Endothelial cell of umbilical vein (primary cell): Measurements from ENCODE around the gene SMARCC1. TPM values are rescaled to one million over a fixed set of nuclear protein-coding genes. Genes with fewer than 3 reads are reported as not detected.

Experiments
- BruUV-seq: library from RNA; stranded (reverse); fragments of 400-500 nt; replicated peaks from 2 replicates; lab custom pipeline; 2021; lab: Mats Ljungman, UMichigan
- CTCF ChIA-PET: fragments of 300-600, 350-600 bp; sonication (Branson Sonifier 250); formaldehyde crosslinking; loops from one replicate; lab custom pipeline; 2021; ENCODE audit warnings: antibody characterized with exemption, inconsistent platforms; lab: Charles Lee
- POLR2A ChIA-PET: fragments of 300-600, 350-600 bp; sonication (Branson Sonifier 250); formaldehyde crosslinking; loops from one replicate; lab custom pipeline; 2021; ENCODE audit warnings: antibody characterized with exemption, inconsistent platforms; lab: Charles Lee
- DNase-seq: peaks from one replicate; pipeline ENCODE4 v3.0.0-alpha.2; 2011; ENCODE audit warnings: low read depth, low spot score
- FAIRE-seq: peaks from 2 replicates; lab custom pipeline; 2011; peaks lifted over from hg19 to GRCh38; lab: Jason Lieb, UNC
- H2AFZ ChIP-seq: 2 replicates; pipeline ENCODE4 v1.6.0; 2012; ENCODE audit warnings: low read depth, low read length, control low read depth, inconsistent platforms
- H3K27ac ChIP-seq: 2 replicates; pipeline ENCODE4 v1.5.1; 2011; ENCODE audit warnings: low read depth, mild to moderate bottlenecking, control low read depth, low read length, moderate library complexity; ENCODE audit not compliant: insufficient read depth
- H3K27me3 ChIP-seq, 2 experiments: 2 replicates each; pipeline versions ENCODE4 v1.6.0 to v1.6.1; 2011; ENCODE audit warnings: low read length in 2 of 2, mixed read lengths in 1 of 2; ENCODE audit not compliant: control insufficient read depth in 2 of 2, insufficient read depth in 2 of 2
- H3K36me3 ChIP-seq, 2 experiments: 2 replicates in 1 of 2; 3 replicates in 1 of 2; pipeline ENCODE4 v1.5.1; 2011; ENCODE audit warnings: low read length in 2 of 2, mild to moderate bottlenecking in 1 of 2, moderate library complexity in 1 of 2; ENCODE audit not compliant: control insufficient read depth in 2 of 2, insufficient read depth in 2 of 2; ENCODE audit errors: extremely low read depth in 1 of 2
- H3K4me1 ChIP-seq: 3 replicates; pipeline ENCODE4 v1.5.1; 2011; ENCODE audit warnings: mild to moderate bottlenecking, low read length; ENCODE audit not compliant: control insufficient read depth, insufficient read depth; ENCODE audit errors: extremely low read depth
- H3K4me2 ChIP-seq: 2 replicates; pipeline ENCODE4 v1.6.1; 2011; ENCODE audit warnings: low read length, control low read depth, mixed read lengths; ENCODE audit not compliant: insufficient read depth
- H3K4me3 ChIP-seq, 3 experiments: fragments of 200-600 bp in 1 of 3; sonication (generic), shearing (Covaris generic) in 1 of 3; replicated peaks in 1 of 3; 2 replicates each; pipeline ENCODE4 v1.5.1; 2011 to 2016; ENCODE audit warnings: control low read depth in 3 of 3, low read length in 3 of 3, mild to moderate bottlenecking in 2 of 3, inconsistent platforms in 1 of 3, low read depth in 1 of 3, moderate library complexity in 1 of 3; ENCODE audit not compliant: insufficient read depth in 1 of 3
- H3K79me2 ChIP-seq: 2 replicates; pipeline ENCODE4 v1.6.0; 2012; ENCODE audit warnings: low read length, inconsistent platforms; ENCODE audit not compliant: control insufficient read depth, insufficient read depth
- H3K9ac ChIP-seq: replicated peaks from 2 replicates; pipeline ENCODE3; 2011; ENCODE audit warnings: low read length, control low read depth; ENCODE audit not compliant: insufficient read depth; ENCODE audit errors: extremely low read depth
- H3K9me1 ChIP-seq: replicated peaks from 3 replicates; pipeline ENCODE4 v1.6.0; 2011; ENCODE audit warnings: mild to moderate bottlenecking, low read length; ENCODE audit not compliant: control insufficient read depth, insufficient read depth; ENCODE audit errors: extremely low read depth
- H3K9me3 ChIP-seq: replicated peaks from 2 replicates; pipeline ENCODE4 v1.5.1; 2012; ENCODE audit warnings: low read length, inconsistent platforms; ENCODE audit not compliant: control insufficient read depth, insufficient read depth
- H4K20me1 ChIP-seq: replicated peaks from 2 replicates; pipeline ENCODE3; 2011; ENCODE audit warnings: mild to moderate bottlenecking, low read length; ENCODE audit not compliant: control insufficient read depth, insufficient read depth; ENCODE audit errors: extremely low read depth
- EZH2 ChIP-seq: IDR thresholded peaks from 2 replicates; pipeline ENCODE4 v1.6.1; 2012; ENCODE audit warnings: borderline replicate concordance, low read depth, mild to moderate bottlenecking, moderate library complexity, low read length, inconsistent platforms; ENCODE audit not compliant: severe bottlenecking
- FOS ChIP-seq: IDR thresholded peaks from 2 replicates; pipeline ENCODE4 v1.6.1; 2011; ENCODE audit warnings: mild to moderate bottlenecking, low read length, moderate library complexity, borderline replicate concordance; ENCODE audit not compliant: insufficient read depth
- GATA2 ChIP-seq: IDR thresholded peaks from 2 replicates; pipeline ENCODE4 v1.7.0; 2011; ENCODE audit warnings: low read depth, mild to moderate bottlenecking, moderate library complexity, mixed read lengths, low read length; ENCODE audit not compliant: insufficient read length, insufficient read depth
- JUN ChIP-seq: IDR thresholded peaks from 2 replicates; pipeline ENCODE4 v1.6.1; 2011; ENCODE audit warnings: borderline replicate concordance, low read depth; ENCODE audit not compliant: insufficient read length, insufficient read depth
- MAX ChIP-seq: IDR thresholded peaks from 2 replicates; pipeline ENCODE4 v1.6.1; 2011; ENCODE audit not compliant: insufficient read depth, insufficient read length
- POLR2A ChIP-seq: IDR thresholded peaks from 2 replicates; pipeline ENCODE4 v1.6.1; 2012; ENCODE audit warnings: low read depth, mild to moderate bottlenecking, control low read depth, low read length
- POLR2AphosphoS5 ChIP-seq: IDR thresholded peaks from 2 replicates; pipeline ENCODE4 v1.6.1; 2012; ENCODE audit warnings: low read depth, mild to moderate bottlenecking, control low read depth, low read length, moderate library complexity; ENCODE audit not compliant: insufficient read depth
- dilution Hi-C: fragments of 300-500 bp; cut with MboI; formaldehyde crosslinking; loops from one replicate; pipeline ENCODE4 v1.15.0; 2019; ENCODE audit warnings: low sequenced_read_pairs; ENCODE audit not compliant: extremely low pct_ligation_motif_present
- intact Hi-C: fragments of 100-400 bp; cut with micrococcal nuclease; formaldehyde crosslinking; loops from one replicate; pipeline ENCODE4 v1.10.0; 2022
- polyA plus RNA-seq, 4 experiments: library from polyadenylated mRNA; depleted of rRNA in 3 of 4; stranded (reverse) in 3 of 4; unstranded in 1 of 4; fragments of >200 nt; gene quantifications; 2 replicates each; pipeline versions ENCODE4 v1.2.1 to v1.2.3, GENCODE V29; 2011 to 2012; ENCODE audit warnings: missing spikeins in 1 of 4
- total RNA-seq: library from RNA; stranded (reverse); gene quantifications from 2 replicates; pipeline ENCODE4 v1.2.3, GENCODE V29; 2021
- TF ChIP-seq, protein P1 (sequence below), 2 donors: IDR thresholded peaks; 1 replicate in 1 of 2; 2 replicates in 1 of 2; pipeline ENCODE4 v1.5.1; 2011; ENCODE audit warnings: low read length in 2 of 2, mild to moderate bottlenecking in 2 of 2, moderate library complexity in 2 of 2, control low read depth in 1 of 2, inconsistent platforms in 1 of 2, low read depth in 1 of 2; ENCODE audit not compliant: insufficient read depth in 1 of 2; ENCODE audit errors: extremely low read depth in 1 of 2

Gene SMARCC1
- total and polyA plus RNA-seq, 2 donors (not counting 3 experiments of a cell fraction or from before 2014, with no cell fraction given), result 23.0 to 138 TPM

DNA sequence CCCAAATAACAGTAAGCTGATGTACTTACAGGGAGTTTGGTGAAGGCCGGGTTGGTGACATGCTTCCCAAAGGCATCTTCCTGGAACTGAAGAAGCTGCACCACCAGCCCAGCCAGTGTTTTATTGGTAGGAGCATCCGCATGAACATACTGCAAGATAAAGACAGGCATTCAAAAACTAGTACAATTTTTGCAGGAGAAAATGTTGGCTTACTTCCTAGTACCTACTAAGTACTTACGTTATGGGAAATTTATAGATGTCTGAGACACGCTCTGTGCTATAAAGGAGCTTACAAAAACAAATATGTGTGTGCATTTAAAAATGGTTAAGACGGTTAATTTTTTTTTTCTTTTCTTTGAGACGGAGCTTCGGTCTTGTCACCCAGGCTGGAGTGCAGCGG lies 8.9 kb downstream of the SMARCC1 start:
- ChIA-PET POLR2A (no interaction called here), CTCF (interaction anchor here (1.0 to 2.6 kb wide), 3 partner anchors 9 to 250 kb away, joined by 3 to 10 read pairs (median 3); no protein-coding TSS in a partner anchor)
- TF ChIP-seq GATA2 (no peak), FOS (no peak), POLR2AphosphoS5 (no peak), EZH2 (no peak), MAX (no peak), POLR2A (no peak), JUN (no peak)
- TF ChIP-seq, protein P1, sequence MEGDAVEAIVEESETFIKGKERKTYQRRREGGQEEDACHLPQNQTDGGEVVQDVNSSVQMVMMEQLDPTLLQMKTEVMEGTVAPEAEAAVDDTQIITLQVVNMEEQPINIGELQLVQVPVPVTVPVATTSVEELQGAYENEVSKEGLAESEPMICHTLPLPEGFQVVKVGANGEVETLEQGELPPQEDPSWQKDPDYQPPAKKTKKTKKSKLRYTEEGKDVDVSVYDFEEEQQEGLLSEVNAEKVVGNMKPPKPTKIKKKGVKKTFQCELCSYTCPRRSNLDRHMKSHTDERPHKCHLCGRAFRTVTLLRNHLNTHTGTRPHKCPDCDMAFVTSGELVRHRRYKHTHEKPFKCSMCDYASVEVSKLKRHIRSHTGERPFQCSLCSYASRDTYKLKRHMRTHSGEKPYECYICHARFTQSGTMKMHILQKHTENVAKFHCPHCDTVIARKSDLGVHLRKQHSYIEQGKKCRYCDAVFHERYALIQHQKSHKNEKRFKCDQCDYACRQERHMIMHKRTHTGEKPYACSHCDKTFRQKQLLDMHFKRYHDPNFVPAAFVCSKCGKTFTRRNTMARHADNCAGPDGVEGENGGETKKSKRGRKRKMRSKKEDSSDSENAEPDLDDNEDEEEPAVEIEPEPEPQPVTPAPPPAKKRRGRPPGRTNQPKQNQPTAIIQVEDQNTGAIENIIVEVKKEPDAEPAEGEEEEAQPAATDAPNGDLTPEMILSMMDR (IDR thresholded peaks at IDR 0.05; ENCODE audit: extremely low read depth in 1 of 2, insufficient read depth in 1 of 2, low read depth in 1 of 2, low read length in 2 of 2), result no peak
- Histone ChIP-seq H4K20me1 (peaks cover 3% of the 10 kb centered on the region), H3K9me1 (no peaks in the 10 kb centered on the region), H3K9me3 (no peaks in the 10 kb centered on the region), H3K79me2 (peaks cover 91% of the 10 kb centered on the region), H3K27me3 (no peaks in the 10 kb centered on the region), H3K4me3 (no peak overlapping the region), H3K4me1 (no peaks in the 10 kb centered on the region), H3K4me2 (no peak overlapping the region), H2AFZ (no peak overlapping the region), H3K36me3 (peaks cover 5 to 6% of the 10 kb centered on the region in 2 experiments), H3K27ac (no peak overlapping the region), H3K9ac (no peak overlapping the region)
- BruUV-seq, result no TSS peak
- DNase-seq, result no peak
- FAIRE-seq, result no peak
- dilution Hi-C loops (no loop called here), intact Hi-C loops (no loop called here)
